DND-41 (cell line): Measurements from ENCODE around the gene UHRF1.

Experiments used
- EZH2 ChIP-seq: IDR thresholded peaks from 3 replicates; pipeline ENCODE4 v1.6.1; 2012; ENCODE audit warnings: borderline replicate concordance, low read depth, mild to moderate bottlenecking, moderate library complexity, low read length, inconsistent platforms; ENCODE audit not compliant: severe bottlenecking
- TF ChIP-seq, protein P1 (sequence below): IDR thresholded peaks from 2 replicates; pipeline ENCODE4 v1.5.1; 2012; ENCODE audit warnings: borderline replicate concordance, low read length, moderate library complexity, mild to moderate bottlenecking; ENCODE audit not compliant: poor library complexity, severe bottlenecking; ENCODE audit errors: extremely low read depth

DNA sequence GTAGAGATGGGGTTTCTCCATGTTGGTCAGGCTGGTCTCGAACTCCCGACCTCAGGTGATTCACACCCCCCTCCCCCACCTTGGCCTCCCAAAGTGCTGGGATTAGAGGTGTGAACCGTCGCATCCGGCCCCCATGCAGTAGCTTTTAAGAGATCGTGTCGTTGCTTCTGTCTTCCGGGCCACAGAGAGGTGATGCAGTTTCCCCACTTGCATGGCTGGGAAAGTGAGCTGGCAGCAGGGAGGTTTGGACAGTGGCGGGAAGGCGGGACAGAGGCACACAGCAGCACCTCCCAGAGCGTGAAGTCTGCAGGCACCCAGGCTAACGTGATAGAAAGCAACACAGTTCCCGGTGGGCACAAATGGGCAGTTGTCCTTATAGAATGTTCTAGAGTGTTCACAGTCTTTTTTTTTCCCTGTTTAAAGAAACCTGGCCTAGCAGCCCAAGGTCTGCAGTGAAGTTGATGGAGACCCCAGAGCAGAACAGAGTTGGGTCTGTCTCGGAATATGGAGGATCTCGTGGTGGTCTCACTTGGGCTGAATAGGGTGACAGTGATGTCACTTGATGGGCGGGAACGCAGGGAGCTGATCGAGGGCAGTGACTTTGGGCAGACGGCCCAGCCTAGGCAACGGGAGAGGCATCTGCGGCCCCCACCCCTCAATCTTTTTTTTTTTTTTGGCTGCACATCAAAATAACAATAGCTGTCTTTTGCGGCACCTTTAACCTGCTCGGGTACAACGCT, 4.9 kb downstream of the UHRF1 start:
- TF ChIP-seq, protein P1, sequence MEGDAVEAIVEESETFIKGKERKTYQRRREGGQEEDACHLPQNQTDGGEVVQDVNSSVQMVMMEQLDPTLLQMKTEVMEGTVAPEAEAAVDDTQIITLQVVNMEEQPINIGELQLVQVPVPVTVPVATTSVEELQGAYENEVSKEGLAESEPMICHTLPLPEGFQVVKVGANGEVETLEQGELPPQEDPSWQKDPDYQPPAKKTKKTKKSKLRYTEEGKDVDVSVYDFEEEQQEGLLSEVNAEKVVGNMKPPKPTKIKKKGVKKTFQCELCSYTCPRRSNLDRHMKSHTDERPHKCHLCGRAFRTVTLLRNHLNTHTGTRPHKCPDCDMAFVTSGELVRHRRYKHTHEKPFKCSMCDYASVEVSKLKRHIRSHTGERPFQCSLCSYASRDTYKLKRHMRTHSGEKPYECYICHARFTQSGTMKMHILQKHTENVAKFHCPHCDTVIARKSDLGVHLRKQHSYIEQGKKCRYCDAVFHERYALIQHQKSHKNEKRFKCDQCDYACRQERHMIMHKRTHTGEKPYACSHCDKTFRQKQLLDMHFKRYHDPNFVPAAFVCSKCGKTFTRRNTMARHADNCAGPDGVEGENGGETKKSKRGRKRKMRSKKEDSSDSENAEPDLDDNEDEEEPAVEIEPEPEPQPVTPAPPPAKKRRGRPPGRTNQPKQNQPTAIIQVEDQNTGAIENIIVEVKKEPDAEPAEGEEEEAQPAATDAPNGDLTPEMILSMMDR, result no peak
- TF ChIP-seq EZH2, result no peak
